ENCODE measurements around the gene BPIFA2. TPM values are rescaled to one million over a fixed set of nuclear protein-coding genes. Genes with fewer than 3 reads are reported as not detected.

The BPIFA2 gene, protein sequence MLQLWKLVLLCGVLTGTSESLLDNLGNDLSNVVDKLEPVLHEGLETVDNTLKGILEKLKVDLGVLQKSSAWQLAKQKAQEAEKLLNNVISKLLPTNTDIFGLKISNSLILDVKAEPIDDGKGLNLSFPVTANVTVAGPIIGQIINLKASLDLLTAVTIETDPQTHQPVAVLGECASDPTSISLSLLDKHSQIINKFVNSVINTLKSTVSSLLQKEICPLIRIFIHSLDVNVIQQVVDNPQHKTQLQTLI
- not detected in 2 replicates for total RNA-seq (2012; rRNA removed)
- not detected in 2 replicates for polyA plus RNA-seq (2012; rRNA removed)
- not detected in 2 replicates for polyA plus RNA-seq (2012; cell fraction: cytosol; rRNA removed)
- not detected in 2 replicates for polyA plus RNA-seq (2012; cell fraction: nucleus; rRNA removed; ENCODE audit: low replicate concordance)
- Bru-seq, nascent RNA = not detected
- BruChase-seq, experiment 1, labeled RNA remaining after a 6-hour chase = not detected
- not detected for BruChase-seq, experiment 2, labeled RNA remaining after a 2-hour chase
- long read RNA-seq = 0 reads

DNA sequence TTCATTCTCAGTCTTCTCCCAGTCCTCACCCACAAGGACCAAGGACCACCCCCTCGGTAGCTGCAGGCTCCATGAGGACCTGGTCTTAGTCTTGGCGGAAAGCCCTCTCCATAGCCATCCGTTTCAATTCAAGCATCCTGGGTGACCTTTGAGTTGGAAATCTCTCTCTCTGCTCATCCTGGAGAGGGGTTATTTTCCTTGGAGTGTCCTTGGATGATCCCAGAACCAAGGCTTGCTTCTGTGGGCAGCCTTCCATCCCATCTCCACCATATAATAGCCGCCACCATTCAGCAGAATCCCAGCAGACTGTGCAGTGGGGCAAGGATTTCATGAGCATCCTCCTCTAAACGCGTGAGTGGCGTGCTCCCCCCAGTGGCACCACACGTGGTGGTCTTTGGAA lies at the start of gene BPIFA2:
Gene BPIFA2 (plus strand): TSS at position 301 of the 400 bp plus-strand sequence. CDS start 987 bp downstream, outside the sequence.
- dilution Hi-C loops (cut with HindIII; ENCODE audit: low sequenced_read_pairs, unreplicated experiment) (no loop called here), in situ Hi-C loops (cut with MboI; ENCODE audit: low sequenced_read_pairs) (no loop called here), intact Hi-C loops (cut with micrococcal nuclease) (no loop called here)
- Histone ChIP-seq H3K9me1 (ENCODE audit: insufficient read depth, low read length) (no peaks in the 10 kb centered on the region), H3K27me3 (ENCODE audit: control insufficient read depth, insufficient read depth, low read length) (no peaks in the 10 kb centered on the region), H3K56ac (ENCODE audit: extremely low read depth, insufficient read depth, low read length) (no peak within 1 kb of the TSS), H4K5ac (ENCODE audit: low read depth, low read length) (no peak within 1 kb of the TSS), H4K20me1 (ENCODE audit: insufficient read depth, low read length) (no peaks in the 10 kb centered on the region), H3K4me1 (ENCODE audit: control insufficient read depth, insufficient read depth, low read length) (no peaks in the 10 kb centered on the region), H3K14ac (replicated peaks; ENCODE audit: low read depth, low read length) (no peak within 1 kb of the TSS), H3K4me2 (ENCODE audit: low read depth, low read length) (no peak within 1 kb of the TSS), H3K9ac (ENCODE audit: low read depth, low read length) (no peak within 1 kb of the TSS), H2AFZ (replicated peaks; ENCODE audit: low read length, poor library complexity) (no peak within 1 kb of the TSS), H2BK5ac (ENCODE audit: low read depth, low read length, poor library complexity, severe bottlenecking) (no peak within 1 kb of the TSS), H3K79me1 (ENCODE audit: low read depth in 1 of 2, low read length in 2 of 2) (no peaks in the 10 kb centered on the region), H2AK5ac (ENCODE audit: low read depth, low read length) (no peak within 1 kb of the TSS), H2BK20ac (ENCODE audit: low read depth, low read length) (no peak within 1 kb of the TSS), H3K18ac (ENCODE audit: low read depth, low read length) (no peak within 1 kb of the TSS), H3K4ac (ENCODE audit: low read depth, low read length) (no peak within 1 kb of the TSS), H4K8ac (ENCODE audit: low read depth in 2 of 2, low read length in 2 of 2) (no peak within 1 kb of the TSS), H3K23ac (ENCODE audit: low read depth, low read length) (no peak within 1 kb of the TSS), H2AK9ac (replicated peaks; ENCODE audit: low read depth, low read length, poor library complexity) (no peak within 1 kb of the TSS), H2BK15ac (ENCODE audit: low read depth, low read length) (no peak within 1 kb of the TSS), H2BK120ac (ENCODE audit: low read depth, low read length) (no peak within 1 kb of the TSS), H3K4me3 (ENCODE audit: insufficient read depth, low read depth, low read length) (no peak within 1 kb of the TSS), H4K91ac (ENCODE audit: insufficient read depth, low read depth, low read length) (no peak within 1 kb of the TSS), H3K9me3 (ENCODE audit: control insufficient read depth, insufficient read depth, low read length) (no peaks in the 10 kb centered on the region), H3K36me3 (ENCODE audit: control insufficient read depth, insufficient read depth, low read length) (no peaks in the 10 kb centered on the region), H3K27ac (ENCODE audit: insufficient read depth, low read length) (no peak within 1 kb of the TSS)
- DNase-seq = no peak
- CTCF ChIA-PET = no interaction called here
- no TSS peak for BruUV-seq (replicated peaks)
- WGBS, 2 experiments (ENCODE audit: extremely low coverage in 2 of 2, insufficient read length in 1 of 2) = no CpG with 5 or more reads among the region's 8 CpGs
- TF ChIP-seq, protein P1, sequence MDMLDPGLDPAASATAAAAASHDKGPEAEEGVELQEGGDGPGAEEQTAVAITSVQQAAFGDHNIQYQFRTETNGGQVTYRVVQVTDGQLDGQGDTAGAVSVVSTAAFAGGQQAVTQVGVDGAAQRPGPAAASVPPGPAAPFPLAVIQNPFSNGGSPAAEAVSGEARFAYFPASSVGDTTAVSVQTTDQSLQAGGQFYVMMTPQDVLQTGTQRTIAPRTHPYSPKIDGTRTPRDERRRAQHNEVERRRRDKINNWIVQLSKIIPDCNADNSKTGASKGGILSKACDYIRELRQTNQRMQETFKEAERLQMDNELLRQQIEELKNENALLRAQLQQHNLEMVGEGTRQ (IDR thresholded peaks at IDR 0.05; ENCODE audit: low read depth, low read length) = no peak
- TF ChIP-seq RCOR1 (IDR thresholded peaks at IDR 0.05; ENCODE audit: insufficient replicate concordance, low read length) (no peak), RAD21 (IDR thresholded peaks at IDR 0.05; ENCODE audit: low read length) (no peak), BHLHE40 (IDR thresholded peaks at IDR 0.05; ENCODE audit: low read depth, low read length) (no peak), SMC3 (IDR thresholded peaks at IDR 0.05; ENCODE audit: low read depth, low read length) (no peak), MAZ (IDR thresholded peaks at IDR 0.05; ENCODE audit: borderline replicate concordance, low read depth, low read length) (no peak)
- no peak for ATAC-seq (ENCODE audit: low read depth)
- POLR2A ChIA-PET (ENCODE audit: unreplicated experiment) = no interaction called here

Measured in IMR-90 (cell line).